HCT116 (cell line): ENCODE data around the gene PARVG. TPM values are rescaled to one million over a fixed set of nuclear protein-coding genes. Genes with fewer than 3 reads are reported as not detected.

Source experiments
- ATAC-seq: fragments of 200-7000 bp; cut with Tn5 transposase; 2 replicates; pipeline ENCODE4 v1.9.1; 2020; ENCODE audit warnings: mild to moderate bottlenecking, moderate library complexity
- BruUV-seq: library from RNA; stranded (reverse); fragments of 400-500 nt; replicated peaks from 2 replicates; lab custom pipeline; 2021; lab: Mats Ljungman, UMichigan
- CTCF ChIA-PET: fragments of 300-600 bp; sonication (Branson Sonifier 250); formaldehyde crosslinking; loops from one replicate; lab custom pipeline; 2021; ENCODE audit warnings: antibody characterized with exemption; lab: Charles Lee
- POLR2A ChIA-PET: fragments of 300-600, 350-600 bp; sonication (Branson Sonifier 250); formaldehyde crosslinking; loops from one replicate; lab custom pipeline; 2021; ENCODE audit warnings: antibody characterized with exemption; lab: Charles Lee
- RAD21 ChIA-PET, 2 experiments: fragments of 300-600 bp; sonication (Branson Sonifier 250); formaldehyde crosslinking; loops; one replicate each; lab custom pipeline; 2023; ENCODE audit warnings: low total read pairs in 2 of 2; ENCODE audit not compliant: uncharacterized antibody in 2 of 2, unreplicated experiment in 2 of 2, low non-redundant PET in 1 of 2; lab: Charles Lee
- DNase-seq: peaks from one replicate; pipeline ENCODE4 v3.0.0-alpha.2; 2010; ENCODE audit warnings: low read depth, low spot score
- H2AFZ ChIP-seq: fragments of 200-600 bp; shearing (Covaris generic), sonication (generic); 2 replicates; pipeline ENCODE4 v1.6.1; 2017; ENCODE audit warnings: low read depth, mixed run types, mixed read lengths, antibody characterized with exemption, low read length; ENCODE audit not compliant: poor library complexity, severe bottlenecking
- H3K27ac ChIP-seq: 2 replicates; pipeline ENCODE4 v1.5.1; 2012; ENCODE audit warnings: low read depth, low read length
- H3K27me3 ChIP-seq: fragments of 200-600 bp; sonication (generic); 2 replicates; pipeline ENCODE4 v1.6.1; 2016; ENCODE audit warnings: mixed run types, low read length, mixed read lengths; ENCODE audit not compliant: insufficient read depth
- H3K36me3 ChIP-seq, 2 experiments: fragments of 200-500 bp in 1 of 2; fragments of 200-600 bp in 1 of 2; sonication (Bioruptor generic) in 1 of 2; sonication (generic) in 1 of 2; 2 replicates each; pipeline versions ENCODE4 v1.5.1 to v1.6.1; 2014 to 2016; ENCODE audit warnings: low read length in 2 of 2, inconsistent platforms in 1 of 2, mixed read lengths in 1 of 2, mixed run types in 1 of 2; ENCODE audit not compliant: insufficient read depth in 2 of 2, control insufficient read depth in 1 of 2
- H3K4me1 ChIP-seq, 2 experiments: fragments of 200-600 bp in 1 of 2; sonication (generic) in 1 of 2; 2 replicates each; pipeline versions ENCODE4 v1.5.1 to v1.6.1; 2012 to 2017; ENCODE audit warnings: low read length in 2 of 2, inconsistent platforms in 1 of 2, mild to moderate bottlenecking in 1 of 2, mixed read lengths in 1 of 2, mixed run types in 1 of 2, moderate library complexity in 1 of 2; ENCODE audit not compliant: insufficient read depth in 2 of 2, control insufficient read depth in 1 of 2
- H3K4me2 ChIP-seq: fragments of 200-600 bp; sonication (generic); 2 replicates; pipeline ENCODE4 v1.6.1; 2017; ENCODE audit warnings: mixed run types, low read length, mixed read lengths
- H3K4me3 ChIP-seq, 2 experiments: fragments of 200-600 bp in 1 of 2; sonication (generic) in 1 of 2; replicated peaks in 1 of 2; 2 replicates each; pipeline ENCODE4 v1.5.1; 2011 to 2016; ENCODE audit warnings: low read length in 2 of 2, control low read depth in 1 of 2, low read depth in 1 of 2, mild to moderate bottlenecking in 1 of 2, mixed read lengths in 1 of 2, mixed run types in 1 of 2
- H3K79me2 ChIP-seq: fragments of 200-600 bp; sonication (generic); 2 replicates; pipeline ENCODE4 v1.6.1; 2017; ENCODE audit warnings: mild to moderate bottlenecking, mixed run types, low read length, moderate library complexity, mixed read lengths; ENCODE audit not compliant: insufficient read depth
- H3K9ac ChIP-seq: fragments of 200-600 bp; sonication (generic); 2 replicates; pipeline ENCODE4 v1.6.1; 2016; ENCODE audit warnings: low read length, mixed read lengths
- H3K9me2 ChIP-seq: fragments of 200-600 bp; sonication (generic), shearing (Covaris generic); 2 replicates; pipeline ENCODE4 v1.6.1; 2017; ENCODE audit warnings: mixed run types, mild to moderate bottlenecking, moderate library complexity; ENCODE audit not compliant: insufficient read depth
- H3K9me3 ChIP-seq, 2 experiments: fragments of 200-500 bp in 1 of 2; fragments of 200-600 bp in 1 of 2; sonication (Bioruptor generic) in 1 of 2; sonication (generic) in 1 of 2; 2 replicates each; pipeline ENCODE4 v1.6.1; 2014 to 2017; ENCODE audit warnings: low read length in 2 of 2, mixed read lengths in 2 of 2, inconsistent platforms in 1 of 2, low read depth in 1 of 2, mild to moderate bottlenecking in 1 of 2, mixed run types in 1 of 2, moderate library complexity in 1 of 2; ENCODE audit not compliant: control insufficient read depth in 1 of 2, insufficient read depth in 1 of 2
- H4K20me1 ChIP-seq: fragments of 200-600 bp; sonication (generic), shearing (Covaris generic); 2 replicates; pipeline ENCODE4 v1.6.1; 2017; ENCODE audit warnings: mixed run types, mild to moderate bottlenecking, moderate library complexity; ENCODE audit not compliant: insufficient read depth
- CEBPB ChIP-seq: IDR thresholded peaks from 2 replicates; pipeline ENCODE4 v1.6.1; 2012; ENCODE audit warnings: low read depth
- CTCF ChIP-seq, 3 experiments: fragments of 200-600 bp in 1 of 3; sonication (generic) in 1 of 3; IDR thresholded peaks in 2 of 3; conservative IDR thresholded peaks in 1 of 3; 2 replicates each; pipeline ENCODE4 v1.5.1; 2012 to 2017; ENCODE audit warnings: low read depth in 2 of 3, low read length in 2 of 3, antibody characterized with exemption in 1 of 3, borderline replicate concordance in 1 of 3, control low read depth in 1 of 3, mild to moderate bottlenecking in 1 of 3, mixed read lengths in 1 of 3, mixed run types in 1 of 3, moderate library complexity in 1 of 3; ENCODE audit not compliant: insufficient read depth in 1 of 3
- MAX ChIP-seq: IDR thresholded peaks from 2 replicates; pipeline ENCODE4 v1.6.1; 2012
- REST ChIP-seq: IDR thresholded peaks from 2 replicates; pipeline ENCODE4 v1.6.1; 2012; ENCODE audit warnings: low read depth
- SIN3A ChIP-seq: IDR thresholded peaks from 2 replicates; pipeline ENCODE4 v1.6.1; 2012; ENCODE audit warnings: low read depth
- SRF ChIP-seq: IDR thresholded peaks from 2 replicates; pipeline ENCODE4 v1.6.1; 2012; ENCODE audit warnings: low read depth
- TCF7L2 ChIP-seq: IDR thresholded peaks from 2 replicates; pipeline ENCODE4 v1.7.0; 2011; ENCODE audit warnings: borderline replicate concordance, inconsistent platforms; ENCODE audit not compliant: insufficient read depth, insufficient read length; ENCODE audit errors: extremely low read depth
- intact Hi-C: fragments of 100-400 bp; cut with micrococcal nuclease; formaldehyde crosslinking; loops from 2 replicates; pipeline ENCODE4 v1.10.0; 2022
- total RNA-seq: library from RNA; stranded (reverse); gene quantifications from one replicate; pipeline ENCODE4 v1.2.1, GENCODE V29; 2021; ENCODE audit not compliant: unreplicated experiment

The PARVG gene
- total RNA-seq, 1 experiment from 2014 or later, result 0.57 TPM

GRCh38 chr22:44182588-44183286 is 2.0 kb downstream of the PARVG start:
- H3K36me3 ChIP-seq, result no peaks in the 10 kb centered on the region
- CTCF ChIA-PET, result no interaction called here
- intact Hi-C loops, result no loop called here
- TF ChIP-seq TCF7L2 (no peak), MAX (no peak), CEBPB (no peak), CTCF (IDR thresholded peaks at IDR 0.05 in 2 of 3, conservative IDR thresholded peaks at IDR 0.05 in 1 of 3; ENCODE audit: borderline replicate concordance in 1 of 3, insufficient read depth in 1 of 3, low read depth in 2 of 3, low read length in 2 of 3) (no peak), SIN3A (no peak), SRF (no peak), REST (no peak)
- ATAC-seq (no peak), DNase-seq (no peak)
- no peaks in the 10 kb centered on the region for H3K9me2 ChIP-seq
- H4K20me1 ChIP-seq, result no peaks in the 10 kb centered on the region
- no peak overlapping the region for H3K4me2 ChIP-seq
- H3K4me1 ChIP-seq, result no peaks in the 10 kb centered on the region
- no peak overlapping the region for H3K9ac ChIP-seq
- H3K27ac ChIP-seq, result no peak overlapping the region
- H3K4me3 ChIP-seq, result no peak overlapping the region
- no peaks in the 10 kb centered on the region for H3K79me2 ChIP-seq
- H2AFZ ChIP-seq, result no peak overlapping the region
- POLR2A ChIA-PET, result no interaction called here
- RAD21 ChIA-PET, result no interaction called here
- H3K9me3 ChIP-seq, result no peaks in the 10 kb centered on the region
- H3K27me3 ChIP-seq, result peaks cover 3% of the 10 kb centered on the region; the same call in 1 of the 2 replicates
- no TSS peak for BruUV-seq
